Ecto neural progenitor cell (in vitro differentiated cells): ENCODE measurements around the gene OCEL1.
A peak's percentile ranks its signal among the peaks of the same experiment; 100 is the strongest.

ENCODE experiments used
- DNase-seq: peaks from one replicate; pipeline ENCODE4 v3.0.0-alpha.2; 2018; ENCODE audit warnings: low spot score

Gene OCEL1

GRCh38 chr19:17210296-17210695 is 15.7 kb upstream of the OCEL1 start:
- DNase-seq, result no peak

DNA sequence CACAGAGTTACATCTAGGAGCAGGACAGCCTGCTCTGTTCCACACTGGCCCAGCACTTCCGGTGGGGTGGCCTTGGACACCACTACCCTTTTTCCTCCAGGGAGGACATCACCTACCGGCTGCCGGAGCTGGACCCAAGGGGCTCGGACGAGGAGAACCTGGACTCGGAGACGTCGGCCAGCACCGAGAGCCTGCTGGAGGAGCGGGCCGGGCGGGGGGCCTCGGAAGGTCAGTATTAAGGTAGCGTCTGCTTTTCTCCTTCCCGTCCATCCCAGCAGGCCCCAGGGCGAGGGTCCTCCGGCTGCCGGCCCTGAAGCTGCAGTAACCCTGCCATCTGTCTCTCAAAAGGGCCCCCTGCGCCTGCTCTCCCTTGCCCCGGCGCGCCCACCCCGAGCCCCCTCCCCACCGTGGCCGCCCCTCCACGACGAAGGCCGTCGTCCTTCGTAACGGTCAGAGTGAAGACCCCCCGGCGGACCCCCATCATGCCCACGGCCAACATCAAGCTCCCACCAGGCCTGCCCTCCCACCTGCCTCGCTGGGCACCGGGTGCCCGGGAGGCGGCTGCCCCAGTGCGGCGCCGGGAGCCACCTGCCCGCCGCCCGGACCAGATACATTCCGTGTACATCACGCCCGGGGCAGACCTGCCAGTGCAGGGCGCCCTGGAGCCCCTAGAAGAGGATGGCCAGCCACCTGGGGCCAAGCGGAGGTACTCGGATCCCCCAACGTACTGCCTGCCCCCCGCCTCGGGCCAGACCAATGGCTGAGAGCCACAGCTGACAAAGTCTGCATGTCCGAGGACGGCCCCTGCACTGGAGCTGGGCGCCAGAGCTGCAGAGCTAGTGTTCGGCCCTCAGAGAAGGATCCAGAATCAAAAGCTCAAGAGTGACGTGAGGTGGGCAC is 14.2 kb upstream of the OCEL1 start:
- DNase-seq, result no peak

- DNase-seq, result no peak
Measured at GRCh38 chr19:17213334-17213733, 12.7 kb upstream of the OCEL1 start.

DNA sequence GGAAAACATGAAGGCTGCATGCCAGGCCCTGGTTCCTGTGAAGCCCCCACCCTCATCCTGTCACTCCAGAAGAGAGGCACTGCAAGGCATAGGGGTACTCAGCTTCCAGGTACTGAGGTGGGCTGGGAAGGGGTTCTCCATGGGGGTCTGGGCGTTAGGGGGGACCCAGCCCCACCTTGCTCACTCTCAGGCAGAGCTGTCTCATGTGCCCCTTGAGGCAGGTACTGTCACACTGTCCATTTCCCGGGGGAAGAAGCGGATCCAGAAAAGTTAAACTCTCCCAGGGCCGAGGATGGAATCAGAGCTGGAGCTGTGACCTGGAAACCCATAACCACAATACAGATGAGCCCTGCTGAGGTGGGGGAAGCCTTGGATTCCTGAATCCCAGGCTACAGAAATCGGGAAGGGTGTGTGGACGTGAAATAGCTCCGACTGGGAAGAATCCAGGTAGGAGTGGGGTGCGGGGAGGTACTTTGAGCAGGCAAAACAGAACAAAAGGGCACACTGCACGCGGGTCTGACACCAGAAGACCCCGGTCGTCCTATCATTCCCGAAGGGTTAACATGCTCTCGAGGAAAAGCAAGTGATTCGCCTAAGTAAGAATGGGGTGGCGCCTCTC is 11.4 kb upstream of the OCEL1 start:
- DNase-seq, result no peak

GRCh38 chr19:17215127-17215971 is 10.7 kb upstream of the OCEL1 start, which contains the start of gene USE1:
Gene USE1, plus strand, starts transcription at chr19:17215357. Its CDS starts 49 bp downstream, at chr19:17215406.
- peak; percentile 92 for DNase-seq

GRCh38 chr19:17216058-17216670 is 9.9 kb upstream of the OCEL1 start:
- no peak for DNase-seq

GRCh38 chr19:17219286-17219685 is 6.7 kb upstream of the OCEL1 start:
- no peak for DNase-seq

DNA sequence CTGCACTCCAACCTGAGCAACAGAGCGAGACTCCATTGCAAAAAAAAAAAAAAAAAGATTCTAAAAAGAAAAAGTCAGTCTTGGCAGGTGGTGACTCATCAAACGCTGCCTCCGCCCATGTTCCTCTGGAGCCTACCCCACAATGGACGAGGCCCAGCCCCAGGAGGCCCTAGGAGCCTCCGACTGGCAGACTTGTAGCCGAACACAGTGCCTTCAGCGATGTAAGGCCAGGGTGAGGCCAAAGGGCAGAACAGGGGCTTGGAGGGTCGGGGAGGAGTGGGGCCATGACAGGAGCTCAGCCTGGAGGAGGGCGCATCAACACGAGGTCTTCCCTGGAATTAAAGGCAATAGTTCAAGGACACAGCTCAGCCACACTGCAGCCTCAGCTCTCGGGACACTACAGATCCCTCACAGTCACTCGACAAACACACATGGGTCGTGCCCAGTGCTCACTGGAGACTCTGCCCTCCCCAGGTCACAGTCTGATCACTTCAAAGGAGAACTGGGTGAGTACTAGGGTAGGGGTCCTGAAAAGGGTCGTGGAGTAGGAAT is 5.7 kb upstream of the OCEL1 start:
- no peak for DNase-seq

GRCh38 chr19:17225053-17225452 is 973 bp upstream of the OCEL1 start:
- DNase-seq, result no peak

- no peak for DNase-seq
Measured at GRCh38 chr19:17227798-17228367, 1.9 kb downstream of the OCEL1 start.

DNA sequence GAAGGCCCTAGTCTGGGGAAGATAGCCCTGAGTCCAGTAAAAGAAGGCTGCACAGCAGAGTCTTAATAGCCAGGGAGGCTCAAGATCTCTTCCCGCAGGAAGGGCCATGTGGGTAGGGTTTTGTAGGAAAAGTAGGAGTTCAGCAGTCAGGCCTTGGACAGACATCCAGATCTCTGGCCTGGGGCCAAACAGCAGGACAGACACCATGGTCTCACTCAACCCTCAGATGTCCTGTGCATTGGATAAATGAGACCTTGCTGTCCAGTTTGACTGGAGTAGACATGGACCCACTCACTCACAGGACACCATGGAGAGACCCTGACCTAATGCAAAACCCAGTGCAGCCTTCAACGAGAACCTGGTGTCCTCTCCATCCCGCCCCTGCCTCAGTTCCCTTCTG is 3.9 kb downstream of the OCEL1 start:
- no peak for DNase-seq

DNA sequence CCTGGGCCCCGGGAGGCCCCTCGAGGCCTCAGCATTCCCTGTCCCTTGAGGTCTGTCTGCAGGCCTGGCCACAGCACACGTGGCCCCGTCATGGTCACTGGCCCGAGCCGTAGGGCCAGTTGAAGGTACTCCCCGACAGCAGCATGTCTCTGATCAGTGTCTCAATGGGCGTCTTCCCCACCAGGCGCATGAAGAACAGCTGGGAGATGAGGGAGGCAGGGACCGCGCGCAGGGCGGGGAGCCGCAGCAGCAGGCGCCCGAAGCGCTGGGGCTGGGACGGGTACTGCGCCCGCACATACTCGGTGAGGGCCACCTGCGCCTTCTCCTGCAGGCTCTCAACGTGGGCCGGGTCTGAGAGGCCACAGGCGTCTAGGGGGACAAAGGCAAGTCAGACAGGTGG is 6.2 kb downstream of the OCEL1 start:
- no peak for DNase-seq

GRCh38 chr19:17234911-17235299 is 8.9 kb downstream of the OCEL1 start:
- DNase-seq, result no peak

DNA sequence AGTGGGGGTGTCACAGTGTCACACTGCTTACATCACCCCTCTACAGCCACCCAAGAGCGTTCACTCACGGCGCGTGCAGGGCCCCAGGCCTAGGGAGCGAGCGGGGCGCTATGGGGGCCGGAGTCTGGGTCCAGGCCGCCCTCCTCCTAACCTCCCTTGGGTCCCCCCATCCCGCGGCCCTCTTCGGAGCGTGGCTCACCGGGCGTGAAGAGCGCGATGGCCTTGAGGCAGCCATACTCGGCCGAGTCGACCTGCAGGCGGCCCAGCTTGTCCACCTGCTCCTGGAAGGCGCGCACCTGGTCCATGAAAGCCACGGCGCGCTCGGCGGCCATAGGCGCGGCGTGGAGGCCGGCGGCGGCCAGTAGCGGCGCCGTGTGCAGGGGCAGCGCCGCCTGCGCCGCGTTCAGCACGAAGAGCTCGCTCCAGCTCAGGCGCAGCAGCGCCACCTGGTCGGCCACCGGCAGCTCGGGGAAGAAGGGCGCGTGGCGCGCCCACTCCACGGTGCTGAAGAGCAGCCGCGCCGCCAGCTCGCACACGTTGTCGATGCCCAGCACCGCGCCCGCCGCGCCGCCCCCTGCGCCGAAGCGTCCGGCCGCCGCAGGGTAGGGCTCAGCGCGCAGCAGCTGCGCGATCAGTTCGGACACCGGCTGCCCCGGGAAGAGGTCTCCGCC is 9.4 kb downstream of the OCEL1 start:
- peak; percentile 82 for DNase-seq

DNA sequence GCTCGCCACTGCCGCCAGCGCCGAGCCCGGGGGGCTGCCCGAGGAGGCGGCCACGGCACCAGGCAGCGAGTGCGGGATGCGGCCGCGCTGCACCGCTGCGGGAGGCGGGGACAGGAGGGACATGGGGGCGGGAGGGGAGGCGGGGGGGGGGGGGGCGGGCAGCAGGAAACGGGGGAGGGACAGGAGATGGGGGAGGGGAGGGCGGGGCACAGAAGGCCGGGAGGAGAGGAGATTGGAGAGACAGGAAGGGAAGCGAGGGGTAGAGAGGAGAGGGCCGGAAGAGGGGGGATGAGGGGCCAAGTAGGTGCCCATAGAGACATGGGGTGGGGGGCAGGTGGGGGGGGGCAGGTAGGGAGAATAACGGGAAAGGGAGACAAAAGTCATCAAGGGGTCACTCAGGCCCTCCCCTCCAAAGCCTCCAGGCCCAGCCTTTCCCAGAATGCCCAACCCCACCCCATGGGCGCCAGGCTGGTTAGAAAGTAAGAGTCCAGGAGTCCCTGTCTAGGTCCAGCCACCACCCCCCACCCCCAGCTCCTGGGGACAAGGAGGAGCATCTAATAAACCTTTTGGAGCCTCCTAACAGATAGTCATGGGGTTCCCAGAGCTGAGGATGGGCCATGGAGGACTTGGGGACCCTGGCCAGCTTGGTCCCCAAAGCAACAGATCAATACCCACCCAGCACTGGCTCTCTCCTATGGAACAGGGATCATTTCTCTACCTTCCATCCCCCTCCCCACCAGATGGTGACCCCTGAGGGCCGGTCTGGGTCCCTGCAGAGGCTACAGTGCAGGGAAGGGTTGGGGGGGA is 10.1 kb downstream of the OCEL1 start:
- DNase-seq, result no peak

GRCh38 chr19:17236811-17237543 is 11.0 kb downstream of the OCEL1 start:
- no peak for DNase-seq

DNA sequence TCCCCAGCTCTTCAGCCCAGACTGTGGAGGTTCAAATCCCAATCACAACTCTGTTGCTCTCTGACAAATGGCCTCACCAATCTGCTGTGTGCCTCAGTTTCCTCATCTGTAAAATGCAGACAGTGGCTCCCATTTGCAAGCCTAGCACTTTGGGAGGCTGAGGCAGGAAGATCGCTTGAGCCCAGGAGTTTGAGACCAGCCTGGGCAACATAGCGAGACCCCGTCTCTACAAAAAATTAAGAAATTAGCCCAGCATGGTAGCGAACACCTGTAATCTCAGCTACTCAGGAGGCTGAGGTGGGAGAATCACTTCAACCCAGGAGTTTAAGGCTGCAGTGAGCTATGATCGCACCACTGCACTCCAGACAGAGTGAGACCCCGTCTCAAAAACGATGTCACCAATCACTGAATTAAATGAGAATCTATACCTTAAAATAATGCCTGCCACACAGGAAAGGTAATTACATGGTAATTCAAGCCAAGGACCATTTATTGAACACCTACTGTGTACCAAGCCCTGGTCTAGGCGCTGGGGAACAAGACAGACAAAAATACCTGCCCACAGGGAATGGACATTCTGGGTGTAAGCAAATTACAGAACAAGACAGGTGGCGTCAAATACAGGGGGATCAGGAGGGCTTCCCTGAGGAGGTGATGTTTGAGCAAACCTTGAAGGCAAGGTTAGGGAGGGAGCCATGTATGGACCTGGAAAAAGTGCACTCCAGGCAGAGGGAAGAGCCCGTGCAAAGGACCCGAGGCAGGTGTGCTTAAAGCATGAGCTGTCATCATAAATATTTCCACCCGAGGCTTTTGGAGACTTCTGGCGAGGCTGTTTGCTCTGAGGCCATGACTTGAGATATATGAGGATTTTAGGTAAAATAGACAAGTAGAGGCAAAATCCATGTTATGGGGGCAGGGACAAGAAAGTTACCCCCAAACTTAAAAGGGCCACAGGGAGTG is 12.0 kb downstream of the OCEL1 start:
- DNase-seq, result no peak
